RPMI8226 (cell line): Measurements from ENCODE around the gene UBALD2.
A peak's percentile ranks its signal among the peaks of the same experiment; 100 is the strongest.
"Not testable (repeated sequence)": the region's sequence is repeated elsewhere in the genome, so short reads cannot be mapped to it uniquely, and the experiment has no call there.

ENCODE experiments used
- DNase-seq: peaks from one replicate; pipeline ENCODE4 v3.0.0-alpha.2; 2015

The UBALD2 gene

DNA sequence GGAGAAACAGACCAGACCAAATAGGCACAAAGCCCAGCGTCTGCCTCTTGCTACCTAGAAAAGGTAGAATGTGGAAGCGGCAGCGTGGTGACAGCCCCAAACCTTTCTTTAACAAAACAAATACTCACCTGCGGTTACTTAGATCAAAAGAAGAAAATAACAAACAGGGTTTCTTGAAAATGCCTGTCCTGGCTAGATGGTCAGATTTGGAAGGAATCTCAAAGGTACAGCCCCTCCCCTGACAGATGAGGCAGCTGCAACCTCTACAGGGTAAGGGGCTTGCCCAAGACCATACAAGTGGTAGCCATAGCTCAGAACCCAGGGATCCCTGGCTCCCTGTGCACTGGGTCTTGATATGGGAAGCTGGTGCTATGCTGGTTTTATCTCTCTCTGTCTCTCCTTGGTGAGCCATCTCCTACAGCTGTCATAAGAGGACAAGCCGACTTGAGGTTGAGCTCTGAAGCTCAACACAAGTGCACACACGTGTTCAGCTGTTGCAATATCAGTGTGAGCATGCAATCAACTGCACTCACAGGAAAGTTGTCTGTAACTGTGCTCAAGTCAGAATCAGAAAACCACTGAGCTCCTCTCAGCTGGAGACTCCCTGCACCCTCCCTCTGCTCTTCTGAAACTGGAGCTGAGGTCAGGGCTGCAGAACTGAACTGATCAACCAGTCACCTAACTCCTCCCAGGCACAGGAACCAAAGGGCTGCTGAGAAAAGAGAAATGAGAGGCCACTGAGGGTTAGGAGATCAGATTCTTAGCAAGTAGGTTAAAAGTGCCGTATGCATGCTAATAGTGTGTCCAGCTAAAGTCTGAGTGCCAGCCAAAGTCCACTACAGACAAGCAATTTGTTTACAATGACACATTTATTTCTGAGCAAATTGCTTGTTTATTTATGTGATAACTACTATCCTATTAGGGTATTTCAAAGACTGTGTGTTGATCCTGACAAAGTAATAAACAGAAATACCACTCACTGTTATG, 18.8 kb upstream of the UBALD2 start:
- DNase-seq = peak; percentile 89

DNA sequence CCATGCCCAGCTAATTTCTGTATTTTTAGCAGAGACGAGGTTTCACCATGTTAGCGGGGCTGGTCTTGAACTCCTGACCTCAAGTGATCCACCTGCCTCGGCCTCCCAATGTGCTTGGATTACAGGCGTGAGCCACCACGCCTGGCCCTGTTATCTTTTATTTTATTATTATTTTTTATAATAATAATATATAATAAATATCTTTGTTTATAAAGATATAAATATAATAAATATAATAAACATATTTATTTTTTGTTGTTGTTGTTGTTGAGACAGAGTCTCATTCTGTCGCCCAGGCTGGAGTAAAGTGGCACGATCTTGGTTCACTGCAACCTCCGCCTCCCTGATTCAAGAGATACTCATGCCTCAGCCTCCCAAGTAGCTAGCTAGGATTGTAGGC, 17.8 kb upstream of the UBALD2 start:
- DNase-seq = no peak

DNA sequence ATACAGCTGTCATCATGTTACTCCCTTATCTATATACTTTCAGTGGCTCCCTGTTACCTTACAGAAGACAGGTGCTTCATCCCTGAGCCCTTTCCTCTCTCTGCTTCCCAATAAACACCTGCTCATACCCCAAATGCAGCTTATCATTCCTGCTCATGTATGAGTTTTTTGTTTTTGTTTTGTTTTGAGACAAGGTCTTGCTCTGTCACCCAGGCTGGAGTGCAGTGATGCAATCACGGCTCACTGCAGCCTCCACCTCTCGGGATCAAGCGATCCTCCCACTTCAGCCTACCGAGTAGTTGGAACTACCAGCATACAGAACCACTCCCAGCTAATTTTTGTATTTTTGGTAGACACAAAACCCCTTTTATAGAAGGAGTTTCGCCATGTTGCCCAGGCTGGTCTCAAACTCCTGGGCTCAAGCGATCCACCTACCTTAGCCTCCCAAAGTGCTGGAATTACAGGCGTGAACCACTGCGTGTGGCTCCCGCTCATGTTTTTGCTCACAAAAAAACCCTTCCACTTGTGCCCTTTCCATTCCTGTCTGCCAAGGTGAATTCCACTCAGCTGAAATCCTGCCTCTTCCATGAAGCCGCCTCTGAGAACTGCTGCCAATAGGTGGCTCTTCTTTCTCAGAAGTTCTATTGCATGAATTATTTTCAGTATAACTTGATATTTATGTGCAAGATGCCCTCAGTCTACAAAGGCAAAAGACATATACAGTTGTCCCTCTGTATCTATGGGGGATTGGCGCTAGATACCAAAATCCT, 16.9 kb upstream of the UBALD2 start:
- no peak for DNase-seq

GRCh38 chr17:76250141-76250540, 15.0 kb upstream of the UBALD2 start:
- peak; percentile 70 for DNase-seq

- no peak for DNase-seq
These were observed 13.6 kb upstream of the UBALD2 start for GRCh38 chr17:76251478-76252039.

GRCh38 chr17:76252040-76252954, 12.9 kb upstream of the UBALD2 start:
- DNase-seq = no peak

DNA sequence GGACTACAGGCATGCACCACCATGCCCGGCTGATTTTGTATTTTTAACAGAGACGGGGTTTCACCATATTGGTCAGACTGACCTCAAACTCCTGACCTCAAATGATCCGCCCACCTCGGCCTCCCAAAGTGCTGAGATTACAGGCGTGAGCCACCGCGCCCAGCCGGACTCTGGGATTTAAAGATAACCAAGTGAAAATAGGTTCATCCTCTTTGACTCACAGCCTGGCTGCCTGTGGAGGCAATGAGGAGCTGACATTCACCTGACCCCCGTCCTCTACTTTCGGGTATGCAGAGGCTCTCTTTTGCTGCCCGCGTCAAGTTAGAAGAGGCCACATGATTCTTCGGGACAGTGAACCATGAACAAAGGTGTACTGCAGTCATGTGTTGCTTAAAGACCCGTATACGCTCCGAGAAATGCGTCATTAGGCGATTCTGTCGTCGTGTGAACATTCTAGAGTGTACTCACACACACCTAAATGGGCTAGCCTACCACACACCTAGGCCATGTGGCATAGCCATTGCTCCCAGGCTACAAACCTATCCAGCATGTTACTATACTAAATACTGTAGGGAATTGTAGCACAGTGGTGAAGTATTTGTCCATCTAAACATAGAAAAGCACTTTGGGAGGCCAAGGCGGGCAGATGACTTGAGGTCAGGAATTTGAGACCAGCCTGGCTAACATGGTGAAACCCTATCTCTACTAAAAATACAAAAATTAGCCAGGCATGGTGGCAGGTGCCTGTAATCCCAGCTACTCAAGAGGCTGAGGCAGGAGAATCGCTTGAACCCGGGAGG, 12.0 kb upstream of the UBALD2 start:
- not testable (repeated sequence) for DNase-seq

DNA sequence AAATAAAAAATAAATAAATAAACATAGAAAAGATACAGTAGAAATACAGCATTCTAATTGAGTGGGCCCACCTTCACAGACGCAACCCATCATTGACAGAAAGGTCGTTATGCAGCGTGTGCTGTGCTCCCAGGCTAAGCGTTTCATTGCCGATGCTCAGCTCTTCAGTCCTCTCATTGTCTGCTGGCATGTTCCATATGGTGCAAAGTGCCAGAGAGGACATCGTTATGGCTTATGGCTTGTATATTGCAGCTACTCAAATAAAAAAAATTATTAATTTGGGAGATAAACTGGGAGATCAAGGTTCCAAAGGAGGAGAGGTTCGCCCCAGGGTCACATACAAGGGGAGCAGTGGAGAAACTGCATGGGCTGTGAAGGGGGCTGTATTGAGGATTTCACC, 11.3 kb upstream of the UBALD2 start:
- no peak for DNase-seq

DNA sequence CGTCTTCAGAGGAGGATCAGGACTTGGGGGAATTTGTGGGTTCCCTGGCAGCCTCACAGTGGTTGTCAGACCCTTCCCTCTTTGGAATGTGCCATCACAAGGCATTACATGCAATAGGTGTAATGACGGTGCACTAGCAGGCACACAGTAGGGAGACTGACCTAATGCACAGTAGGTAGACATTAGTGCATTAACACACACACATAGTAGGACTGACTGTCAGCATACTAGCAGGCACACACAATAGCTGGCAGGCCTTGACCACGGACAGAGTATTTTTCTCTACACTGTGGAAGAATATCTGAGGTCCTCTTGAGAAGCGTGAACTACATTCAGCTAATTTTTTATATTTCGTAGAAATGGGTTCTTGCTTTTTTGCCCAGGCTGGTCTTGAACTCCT, 10.9 kb upstream of the UBALD2 start:
- DNase-seq = no peak

- DNase-seq = no peak
These were observed 9.2 kb upstream of the UBALD2 start for GRCh38 chr17:76255801-76256429.

- DNase-seq = not testable (repeated sequence)
These were observed 8.6 kb upstream of the UBALD2 start for GRCh38 chr17:76256430-76257050.

- no peak for DNase-seq
These were observed 4.9 kb upstream of the UBALD2 start for GRCh38 chr17:76260220-76260619.

DNA sequence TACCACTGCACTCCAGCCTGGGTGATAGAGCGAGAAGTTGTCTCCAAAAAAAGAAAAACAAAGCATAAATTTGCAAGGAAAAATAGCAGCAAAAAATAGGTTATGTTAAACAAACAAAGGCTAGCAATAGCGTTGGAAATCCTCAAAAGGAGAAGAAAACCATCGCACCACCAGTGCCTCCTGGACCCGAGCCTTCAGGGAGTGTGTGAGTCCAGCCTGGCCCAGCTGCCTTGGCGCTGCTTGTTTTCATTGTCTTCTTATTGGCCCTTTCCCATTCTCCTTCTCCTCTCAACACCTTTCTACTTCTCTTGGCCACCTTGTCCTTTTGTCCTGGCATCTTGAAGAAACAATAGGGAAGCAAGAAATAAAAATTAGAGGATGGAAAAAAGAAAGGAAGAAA, 4.5 kb upstream of the UBALD2 start:
- DNase-seq = no peak

- no peak for DNase-seq
These were observed 3.5 kb upstream of the UBALD2 start for GRCh38 chr17:76261421-76262215.

DNA sequence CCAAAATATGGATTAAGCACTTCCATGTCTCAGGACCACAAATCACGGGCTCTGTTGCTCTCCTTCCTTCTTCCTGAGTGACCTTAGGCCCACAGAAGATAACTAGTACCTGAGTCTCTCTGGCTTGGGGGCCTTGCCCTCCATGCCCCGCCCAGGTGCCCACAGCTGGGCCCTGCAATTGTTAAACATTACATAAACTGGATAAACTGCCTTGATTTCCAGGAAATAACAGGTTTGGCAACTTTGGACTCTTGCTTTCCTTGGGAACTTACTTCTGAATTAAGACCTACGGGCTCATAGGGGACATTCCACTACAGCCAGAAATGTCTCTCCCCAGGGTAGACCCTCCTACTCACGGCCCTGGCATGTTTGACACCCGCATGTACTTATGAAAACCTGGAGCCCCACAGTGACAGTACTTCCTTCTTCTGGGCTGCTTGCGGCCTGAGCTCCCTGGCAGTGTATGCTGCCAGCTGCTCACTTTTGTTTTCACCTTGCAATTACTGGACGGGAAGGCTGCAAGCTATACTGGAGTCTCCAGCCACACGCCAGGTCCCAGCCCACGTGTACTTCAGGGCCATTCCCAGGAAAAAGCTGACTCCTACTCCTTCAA, 2.3 kb upstream of the UBALD2 start:
- DNase-seq = peak; percentile 86

GRCh38 chr17:76263896-76264295, 1.3 kb upstream of the UBALD2 start:
- DNase-seq = no peak

GRCh38 chr17:76264425-76264754, 758 bp upstream of the UBALD2 start:
- DNase-seq = no peak

GRCh38 chr17:76265624-76266243, 586 bp downstream of the UBALD2 start:
- DNase-seq = peak; percentile 50
